ENCODE results near the gene HOXD11.

- TF ChIP-seq ELK1 (CRISPR knock-in tag; IDR thresholded peaks at IDR 0.05) (no peak), CBX3 (IDR thresholded peaks at IDR 0.05; ENCODE audit: borderline replicate concordance in 1 of 2, low read length in 2 of 2) (no peak), REST (IDR thresholded peaks at IDR 0.05; ENCODE audit: borderline replicate concordance) (no peak), REST (CRISPR knock-in tag; IDR thresholded peaks at IDR 0.05; ENCODE audit: low read depth) (no peak), POLR2H (tag; IDR thresholded peaks at IDR 0.05; ENCODE audit: low read depth) (no peak), ZNF124 (CRISPR knock-in tag; IDR thresholded peaks at IDR 0.05) (no peak)
These were observed 2.3 kb downstream of the HOXD11 start for GRCh38 chr2:176109192-176109901.

Data from K562 (cell line).